Endothelial cell (in vitro differentiated cells): ENCODE results near the gene CFAP74. TPM values are rescaled to one million over a fixed set of nuclear protein-coding genes. Genes with fewer than 3 reads are reported as not detected.

Experiments
- DNase-seq: peaks from one replicate; pipeline ENCODE4 v3.0.0; 2021; ENCODE audit warnings: low spot score
- H3K27ac Mint-ChIP-seq: one replicate; pipeline ENCODE4 v1.8.0; 2021; ENCODE audit warnings: mixed read lengths, inconsistent platforms; ENCODE audit not compliant: unreplicated experiment
- H3K27me3 Mint-ChIP-seq: one replicate; pipeline ENCODE4 v1.8.0; 2021; ENCODE audit warnings: mild to moderate bottlenecking, moderate library complexity, mixed read lengths, inconsistent platforms; ENCODE audit not compliant: unreplicated experiment
- H3K36me3 Mint-ChIP-seq: one replicate; pipeline ENCODE4 v1.8.0; 2021; ENCODE audit warnings: mild to moderate bottlenecking, low read depth, mixed read lengths, inconsistent platforms; ENCODE audit not compliant: unreplicated experiment
- H3K4me1 Mint-ChIP-seq: one replicate; pipeline ENCODE4 v1.8.0; 2021; ENCODE audit warnings: mild to moderate bottlenecking, mixed read lengths, inconsistent platforms; ENCODE audit not compliant: unreplicated experiment
- H3K4me3 Mint-ChIP-seq: one replicate; pipeline ENCODE4 v1.8.0; 2021; ENCODE audit warnings: mild to moderate bottlenecking, mixed read lengths, inconsistent platforms; ENCODE audit not compliant: unreplicated experiment
- H3K9me3 Mint-ChIP-seq: one replicate; pipeline ENCODE4 v1.8.0; 2021; ENCODE audit warnings: mixed read lengths, inconsistent platforms; ENCODE audit not compliant: unreplicated experiment
- CTCF ChIP-seq: fragments of 200-600 bp; sonication (generic); IDR thresholded peaks from one replicate; pipeline ENCODE4 v1.5.0; 2021; ENCODE audit warnings: antibody characterized with exemption; ENCODE audit not compliant: unreplicated experiment
- total RNA-seq: library from RNA; stranded (reverse); fragmentation: NEBNext Ultra II Directional; extraction: Animal tissue kit (Norgen Biotek cat#: 25700); gene quantifications from one replicate; pipeline ENCODE4 v1.2.1, GENCODE V29; 2021; ENCODE audit not compliant: unreplicated experiment

Gene CFAP74
- total RNA-seq, 1 donor from 2014 or later: not detected

DNA sequence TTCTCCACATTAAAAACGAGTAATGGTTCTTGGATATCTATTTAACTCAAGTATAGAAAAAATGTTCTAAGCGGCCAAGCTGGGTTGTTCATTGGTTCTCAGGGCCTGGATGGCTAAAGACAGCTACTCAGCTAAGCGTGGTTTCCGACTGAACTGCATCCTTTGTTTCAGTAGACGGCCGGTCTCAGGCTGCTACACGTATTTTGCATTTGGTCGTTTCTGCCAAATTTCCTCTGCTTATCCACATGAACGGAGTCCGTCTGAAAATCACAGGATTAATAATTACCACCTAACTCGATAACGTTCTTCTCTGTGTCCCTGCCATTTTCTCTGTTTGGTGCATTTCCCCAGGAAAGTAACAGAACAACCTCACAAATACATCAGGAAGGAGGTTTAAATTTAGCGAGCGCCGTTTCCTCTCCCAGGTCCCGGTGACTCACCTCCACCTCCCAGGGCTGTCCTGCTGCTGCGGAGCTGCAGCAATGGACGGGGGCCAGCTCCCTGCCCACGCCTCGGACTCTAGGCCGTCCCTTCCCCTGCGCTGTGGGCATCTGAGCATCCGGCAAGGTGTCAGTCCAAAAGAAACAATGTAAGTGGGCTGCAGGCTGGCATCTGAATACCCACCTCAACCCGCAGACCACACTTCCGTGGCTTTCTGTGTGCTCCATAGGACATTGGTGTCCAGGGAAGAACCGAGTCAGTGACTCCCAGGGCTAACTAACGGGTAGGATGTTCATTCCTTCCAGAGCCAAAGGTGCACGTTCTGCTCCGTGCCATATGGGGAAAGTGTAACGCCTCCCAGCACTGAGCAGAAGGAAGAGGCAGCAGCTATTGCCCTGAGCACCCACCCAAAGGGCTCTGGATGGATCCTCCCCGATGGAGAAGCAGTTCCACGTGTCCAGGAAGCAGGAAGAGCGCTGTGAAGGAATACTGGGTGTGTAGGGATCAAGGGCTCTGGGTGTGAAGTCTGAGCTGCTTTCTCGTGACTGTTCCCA lies 11.5 kb upstream of the CFAP74 start:
- peaks cover 10% of the 10 kb centered on the region for H3K27me3 Mint-ChIP-seq
- H3K9me3 Mint-ChIP-seq: no peaks in the 10 kb centered on the region
- no peak for TF ChIP-seq CTCF
- H3K36me3 Mint-ChIP-seq: peaks cover 3% of the 10 kb centered on the region
- peak overlapping the region; percentile 38 for H3K27ac Mint-ChIP-seq
- H3K4me1 Mint-ChIP-seq: peaks cover 30% of the 10 kb centered on the region
- no peak for DNase-seq
- no peak overlapping the region for H3K4me3 Mint-ChIP-seq

DNA sequence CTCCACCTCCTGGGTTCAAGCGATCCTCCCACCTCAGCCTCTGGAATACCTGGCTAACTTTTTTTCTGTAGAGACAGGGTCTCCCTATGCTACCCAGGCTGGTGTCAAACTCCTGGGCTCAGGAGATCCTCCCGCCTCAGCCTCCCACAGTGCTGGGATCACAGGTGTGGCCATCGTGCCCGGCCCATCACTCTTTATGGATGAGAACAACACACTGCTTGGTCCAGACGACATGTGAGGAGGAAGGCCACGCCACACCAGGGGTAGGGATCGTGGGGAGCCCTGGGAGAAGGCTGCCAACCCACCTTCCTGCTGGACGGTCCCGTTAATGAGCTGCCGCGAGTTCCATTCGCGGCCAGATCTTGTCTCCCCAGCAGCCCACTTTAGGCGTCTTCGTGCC lies 10.6 kb upstream of the CFAP74 start:
- peaks cover 3% of the 10 kb centered on the region for H3K36me3 Mint-ChIP-seq
- H3K4me1 Mint-ChIP-seq: peaks cover 30% of the 10 kb centered on the region
- peaks cover 12% of the 10 kb centered on the region for H3K27me3 Mint-ChIP-seq
- TF ChIP-seq CTCF: no peak
- no peak overlapping the region for H3K4me3 Mint-ChIP-seq
- no peak for DNase-seq
- H3K9me3 Mint-ChIP-seq: no peaks in the 10 kb centered on the region
- peak overlapping the region; percentile 38 for H3K27ac Mint-ChIP-seq

DNA sequence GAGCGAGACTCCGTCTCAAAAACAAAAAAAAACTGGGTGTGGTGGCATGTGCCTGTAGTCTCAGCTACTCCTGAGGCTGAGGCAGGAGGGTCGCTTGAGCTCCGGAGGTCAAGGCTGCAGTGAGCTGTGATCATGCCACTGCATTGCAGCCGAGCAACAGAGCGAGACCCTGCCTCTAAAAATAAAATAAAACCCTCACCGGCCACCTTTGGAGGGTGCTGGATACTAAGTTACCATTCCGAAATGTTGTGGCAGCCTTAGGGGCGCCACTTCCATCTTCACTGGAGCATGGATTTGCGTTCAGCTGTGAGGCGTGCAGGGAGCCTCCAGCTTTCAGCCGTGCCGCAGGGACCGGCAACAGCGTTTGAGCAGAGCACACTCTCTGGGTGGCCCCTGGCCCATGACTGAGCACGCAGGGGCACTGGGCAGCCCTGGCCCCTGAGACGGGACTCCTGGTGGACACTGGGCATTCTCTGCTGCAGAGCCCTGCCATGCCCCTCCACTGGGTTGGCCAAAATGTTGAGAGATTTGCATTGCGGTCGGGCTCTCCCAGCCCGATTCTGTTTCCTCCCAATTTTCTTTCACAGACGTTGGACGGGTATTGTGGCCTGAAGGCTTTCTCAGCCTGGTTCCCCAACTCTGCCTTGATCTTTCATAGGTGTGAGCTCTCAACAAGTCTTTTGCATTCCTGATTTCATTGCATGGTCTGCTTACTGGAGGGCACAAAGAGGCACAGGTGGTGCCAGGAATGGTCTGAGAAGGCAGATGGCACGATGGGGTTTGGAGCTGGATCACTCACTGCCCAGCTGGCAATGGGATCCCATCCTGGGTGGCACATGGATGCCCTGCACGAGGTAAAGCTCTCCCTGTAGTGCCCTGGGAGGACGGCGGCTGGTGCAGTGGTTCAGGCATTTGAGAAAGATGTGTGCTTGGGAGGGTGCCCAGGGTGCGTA lies 5.8 kb upstream of the CFAP74 start:
- no peak for TF ChIP-seq CTCF
- H3K4me3 Mint-ChIP-seq: no peak overlapping the region
- no peaks in the 10 kb centered on the region for H3K9me3 Mint-ChIP-seq
- peaks cover under 1% of the 10 kb centered on the region for H3K4me1 Mint-ChIP-seq
- DNase-seq: no peak
- H3K27ac Mint-ChIP-seq: no peak overlapping the region
- H3K27me3 Mint-ChIP-seq: peaks cover 4% of the 10 kb centered on the region
- no peaks in the 10 kb centered on the region for H3K36me3 Mint-ChIP-seq

- no peak overlapping the region for H3K4me3 Mint-ChIP-seq
- no peak for TF ChIP-seq CTCF
Measured at GRCh38 chr1:2004856-2005255, 1.3 kb upstream of the CFAP74 start.

More at GRCh38 chr1:2004856-2005255, 1.3 kb upstream of the CFAP74 start:
- H3K9me3 Mint-ChIP-seq: no peaks in the 10 kb centered on the region
- no peak for DNase-seq
- peaks cover 6% of the 10 kb centered on the region for H3K27me3 Mint-ChIP-seq
- H3K27ac Mint-ChIP-seq: no peak overlapping the region
- no peaks in the 10 kb centered on the region for H3K4me1 Mint-ChIP-seq
- H3K36me3 Mint-ChIP-seq: no peaks in the 10 kb centered on the region
